GM21576 (cell line): ENCODE results near the gene MSI1.

ENCODE experiments used
- ATAC-seq: cut with Tn5 transposase; IDR thresholded peaks from one replicate; pipeline ENCODE4 v1.9.1; 2021; ENCODE audit warnings: mild to moderate bottlenecking, moderate library complexity; ENCODE audit not compliant: unreplicated experiment

MSI1 gene

GRCh38 chr12:120368789-120369602, at the start of gene MSI1:
Gene MSI1 (minus strand): TSS chr12:120369164. CDS start chr12:120369091, 73 bp downstream.
- no peak for ATAC-seq

GRCh38 chr12:120417917-120418580, 49.1 kb upstream of the MSI1 start:
- no peak for ATAC-seq

- ATAC-seq = no peak
Observed at GRCh38 chr12:120416490-120417216, 47.7 kb upstream of the MSI1 start.

GRCh38 chr12:120413901-120414695, 45.1 kb upstream of the MSI1 start:
- no peak for ATAC-seq

- ATAC-seq = no peak
Observed at GRCh38 chr12:120412421-120412820, 43.5 kb upstream of the MSI1 start.

- no peak for ATAC-seq
Observed at GRCh38 chr12:120408771-120409170, 39.8 kb upstream of the MSI1 start.

GRCh38 chr12:120406553-120406952, 37.6 kb upstream of the MSI1 start:
- ATAC-seq = no peak

GRCh38 chr12:120406069-120406468, 37.1 kb upstream of the MSI1 start:
- ATAC-seq = no peak

GRCh38 chr12:120404271-120404670, 35.3 kb upstream of the MSI1 start:
- no peak for ATAC-seq

GRCh38 chr12:120403869-120404268, 34.9 kb upstream of the MSI1 start:
- no peak for ATAC-seq

- no peak for ATAC-seq
Observed at GRCh38 chr12:120402217-120402616, 33.3 kb upstream of the MSI1 start.

GRCh38 chr12:120399531-120399930, 30.6 kb upstream of the MSI1 start:
- no peak for ATAC-seq

GRCh38 chr12:120397824-120398540, 29.0 kb upstream of the MSI1 start:
- ATAC-seq = no peak

- ATAC-seq = no peak
Observed at GRCh38 chr12:120394483-120395367, 25.8 kb upstream of the MSI1 start.

GRCh38 chr12:120390540-120391120, 21.7 kb upstream of the MSI1 start:
- no peak for ATAC-seq

GRCh38 chr12:120388691-120389481, 19.9 kb upstream of the MSI1 start:
- no peak for ATAC-seq

- no peak for ATAC-seq
Observed at GRCh38 chr12:120381752-120382419, 12.9 kb upstream of the MSI1 start.

- no peak for ATAC-seq
Observed at GRCh38 chr12:120378036-120378435, 9.1 kb upstream of the MSI1 start.
